ENCODE data around the gene FMN1.
A peak's percentile ranks its signal among the peaks of the same experiment; 100 is the strongest.
"Not testable (repeated sequence)": the region's sequence is repeated elsewhere in the genome, so short reads cannot be mapped to it uniquely, and the experiment has no call there.

FMN1 gene

DNA sequence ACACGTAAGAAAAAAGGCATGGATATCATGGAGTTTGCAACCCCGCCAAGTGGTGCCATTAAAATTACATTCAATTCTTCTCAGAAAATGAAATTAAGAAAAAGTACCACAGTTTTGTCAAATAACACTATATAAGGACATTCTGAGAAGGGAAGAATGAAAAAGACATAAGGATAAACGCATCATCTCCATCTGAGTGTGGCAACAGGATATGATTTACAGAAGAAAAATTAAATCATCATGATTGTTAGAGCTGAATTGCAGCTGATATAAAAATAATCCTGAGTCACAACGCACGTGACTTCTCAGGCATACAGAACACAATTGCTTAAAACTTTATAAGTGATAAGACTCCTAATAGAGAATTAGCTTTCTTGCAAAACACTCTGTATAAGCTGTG lies 342.9 kb downstream of the FMN1 start:
- peak overlapping the region; percentile 12; the same call in 1 of the 2 replicates for H3K4me3 ChIP-seq (ENCODE audit: low read depth, low read length)
- no peaks in the 10 kb centered on the region for H3K27me3 ChIP-seq (ENCODE audit: insufficient read depth, low read length)
- H3K4me1 ChIP-seq (ENCODE audit: control insufficient read depth, insufficient read depth, low read length, unreplicated experiment), result peaks cover 54% of the 10 kb centered on the region
- H2AFZ ChIP-seq (ENCODE audit: low read length, unreplicated experiment), result no peak overlapping the region
- H3K27ac ChIP-seq (ENCODE audit: low read depth, low read length), result peak overlapping the region; percentile 99
- no peaks in the 10 kb centered on the region for H3K79me2 ChIP-seq (ENCODE audit: control insufficient read depth, insufficient read depth, low read length, unreplicated experiment)
- H3K36me3 ChIP-seq (ENCODE audit: insufficient read depth, low read length), result no peaks in the 10 kb centered on the region

DNA sequence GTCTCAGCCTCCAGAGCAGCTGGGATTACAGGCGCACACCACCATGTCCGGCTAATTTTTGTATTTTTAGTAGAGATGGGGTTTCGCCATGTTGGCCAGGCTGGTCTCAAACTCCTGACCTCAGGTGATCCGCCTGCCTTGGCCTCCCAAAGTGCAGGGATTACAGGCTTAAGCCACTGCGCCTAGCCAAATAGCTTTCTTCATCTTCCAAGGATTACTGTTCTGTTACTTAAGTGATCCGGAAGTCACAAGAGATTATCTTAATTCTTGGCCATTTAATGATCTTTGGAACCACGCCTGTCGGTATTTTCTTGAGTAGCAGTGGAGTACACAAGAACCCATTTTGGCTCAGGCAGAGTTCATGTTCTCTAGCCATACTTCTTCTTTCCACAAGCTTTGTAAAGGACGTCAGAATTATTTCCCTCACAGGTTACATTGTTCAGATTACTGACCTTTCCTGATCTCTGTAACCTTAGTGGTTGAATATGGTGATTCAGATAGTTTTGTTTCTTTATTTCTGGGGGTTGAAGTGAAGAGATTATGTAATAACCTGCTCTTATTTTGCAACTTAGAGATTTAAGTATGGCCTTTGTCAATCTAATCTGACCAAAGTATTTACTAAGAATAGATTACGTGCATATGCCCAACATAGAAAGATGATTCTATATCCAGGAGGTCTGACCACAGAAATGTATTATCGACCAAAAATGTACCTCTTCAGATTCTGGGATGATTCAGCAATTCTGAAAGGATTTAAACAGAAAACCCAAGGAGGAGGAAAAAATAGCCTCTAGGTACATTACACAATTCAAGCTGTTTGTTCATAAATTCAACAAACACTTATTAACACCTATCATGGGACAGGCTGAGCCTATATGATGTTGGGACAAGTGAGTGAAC lies 344.5 kb downstream of the FMN1 start:
- Histone ChIP-seq H3K27me3 (ENCODE audit: insufficient read depth, low read length) (no peaks in the 10 kb centered on the region), H3K27ac (ENCODE audit: low read depth, low read length) (peak overlapping the region; percentile 99), H3K4me3 (ENCODE audit: low read depth, low read length) (no peak overlapping the region), H3K79me2 (ENCODE audit: control insufficient read depth, insufficient read depth, low read length, unreplicated experiment) (no peaks in the 10 kb centered on the region), H3K36me3 (ENCODE audit: insufficient read depth, low read length) (no peaks in the 10 kb centered on the region), H2AFZ (ENCODE audit: low read length, unreplicated experiment) (no peak overlapping the region), H3K4me1 (ENCODE audit: control insufficient read depth, insufficient read depth, low read length, unreplicated experiment) (peaks cover 39% of the 10 kb centered on the region)

DNA sequence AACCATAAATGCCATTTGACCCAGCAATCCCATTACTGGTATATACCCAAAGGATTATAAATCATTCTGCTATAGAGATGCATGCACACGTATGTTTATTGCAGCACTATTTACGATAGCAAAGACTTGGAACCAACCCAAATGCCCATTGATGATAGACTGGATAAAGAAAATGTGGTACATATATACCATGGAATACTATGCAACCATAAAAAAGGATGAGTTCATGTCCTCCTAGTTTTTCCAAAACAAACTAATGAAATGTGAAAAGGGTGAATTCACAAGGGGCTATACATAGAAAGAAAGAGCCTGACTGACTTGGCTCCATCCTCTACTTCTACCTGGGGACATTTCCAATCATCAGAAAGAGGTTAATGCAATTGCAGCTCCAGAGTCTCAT lies 347.8 kb downstream of the FMN1 start:
- not testable (repeated sequence) for H3K36me3 ChIP-seq (ENCODE audit: insufficient read depth, low read length); H3K79me2 ChIP-seq (ENCODE audit: control insufficient read depth, insufficient read depth, low read length, unreplicated experiment); H3K4me3 ChIP-seq (ENCODE audit: low read depth, low read length); H3K27ac ChIP-seq (ENCODE audit: low read depth, low read length); H2AFZ ChIP-seq (ENCODE audit: low read length, unreplicated experiment); H3K27me3 ChIP-seq (ENCODE audit: insufficient read depth, low read length)
- H3K4me1 ChIP-seq (ENCODE audit: control insufficient read depth, insufficient read depth, low read length, unreplicated experiment), result peaks cover 39% of the 10 kb centered on the region

- H3K4me1 ChIP-seq (ENCODE audit: control insufficient read depth, insufficient read depth, low read length, unreplicated experiment), result peaks cover 40% of the 10 kb centered on the region
- H3K27ac ChIP-seq (ENCODE audit: low read depth, low read length), result peak overlapping the region; percentile 76
- no peaks in the 10 kb centered on the region for H3K27me3 ChIP-seq (ENCODE audit: insufficient read depth, low read length)
- H3K4me3 ChIP-seq (ENCODE audit: low read depth, low read length), result no peak overlapping the region
- peak overlapping the region; percentile 92 for H2AFZ ChIP-seq (ENCODE audit: low read length, unreplicated experiment)
- no peaks in the 10 kb centered on the region for H3K36me3 ChIP-seq (ENCODE audit: insufficient read depth, low read length)
- H3K79me2 ChIP-seq (ENCODE audit: control insufficient read depth, insufficient read depth, low read length, unreplicated experiment), result peaks cover 7% of the 10 kb centered on the region
These were observed 350.3 kb downstream of the FMN1 start for GRCh38 chr15:32844118-32844711.

- Histone ChIP-seq H3K36me3 (ENCODE audit: insufficient read depth, low read length) (no peaks in the 10 kb centered on the region), H3K27ac (ENCODE audit: low read depth, low read length) (peak overlapping the region; percentile 76), H2AFZ (ENCODE audit: low read length, unreplicated experiment) (no peak overlapping the region), H3K4me3 (ENCODE audit: low read depth, low read length) (no peak overlapping the region), H3K4me1 (ENCODE audit: control insufficient read depth, insufficient read depth, low read length, unreplicated experiment) (peaks cover 49% of the 10 kb centered on the region), H3K79me2 (ENCODE audit: control insufficient read depth, insufficient read depth, low read length, unreplicated experiment) (peaks cover 10% of the 10 kb centered on the region), H3K27me3 (ENCODE audit: insufficient read depth, low read length) (no peaks in the 10 kb centered on the region)
These were observed 351.2 kb downstream of the FMN1 start for GRCh38 chr15:32843219-32843815.

DNA sequence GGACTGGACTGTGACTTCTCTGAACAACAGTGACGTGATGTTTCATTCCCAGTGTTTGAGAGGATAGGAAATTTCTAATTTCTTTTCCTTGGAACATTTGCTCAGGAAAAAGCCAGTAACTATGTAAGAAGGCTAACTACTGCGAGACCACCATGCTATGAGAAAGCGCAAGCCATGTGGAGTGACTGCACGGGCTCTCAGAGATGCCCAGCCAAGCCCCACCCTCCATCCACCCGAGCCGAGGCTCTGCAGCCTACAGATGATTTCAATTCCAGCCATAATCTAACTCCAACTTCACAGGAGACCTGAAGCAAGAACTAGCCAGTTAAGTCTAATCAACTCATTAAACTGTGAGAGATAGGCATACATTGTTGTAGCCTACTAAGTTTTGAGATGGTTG lies 352.4 kb downstream of the FMN1 start:
- Histone ChIP-seq H3K79me2 (ENCODE audit: control insufficient read depth, insufficient read depth, low read length, unreplicated experiment) (peaks cover 10% of the 10 kb centered on the region), H3K4me3 (ENCODE audit: low read depth, low read length) (no peak overlapping the region)

GRCh38 chr15:32840507-32841245 lies 353.8 kb downstream of the FMN1 start:
- H3K27ac ChIP-seq (ENCODE audit: low read depth, low read length), result peak overlapping the region; percentile 77
- H3K4me1 ChIP-seq (ENCODE audit: control insufficient read depth, insufficient read depth, low read length, unreplicated experiment), result peaks cover 56% of the 10 kb centered on the region
- H3K4me3 ChIP-seq (ENCODE audit: low read depth, low read length), result peak overlapping the region; percentile 24; the same call in 1 of the 2 replicates

More for the DNA sequence above, 352.4 kb downstream of the FMN1 start:
- no peaks in the 10 kb centered on the region for H3K36me3 ChIP-seq (ENCODE audit: insufficient read depth, low read length)
- peaks cover 56% of the 10 kb centered on the region for H3K4me1 ChIP-seq (ENCODE audit: control insufficient read depth, insufficient read depth, low read length, unreplicated experiment)
- peak overlapping the region; percentile 77 for H3K27ac ChIP-seq (ENCODE audit: low read depth, low read length)
- H2AFZ ChIP-seq (ENCODE audit: low read length, unreplicated experiment), result no peak overlapping the region
- no peaks in the 10 kb centered on the region for H3K27me3 ChIP-seq (ENCODE audit: insufficient read depth, low read length)

DNA sequence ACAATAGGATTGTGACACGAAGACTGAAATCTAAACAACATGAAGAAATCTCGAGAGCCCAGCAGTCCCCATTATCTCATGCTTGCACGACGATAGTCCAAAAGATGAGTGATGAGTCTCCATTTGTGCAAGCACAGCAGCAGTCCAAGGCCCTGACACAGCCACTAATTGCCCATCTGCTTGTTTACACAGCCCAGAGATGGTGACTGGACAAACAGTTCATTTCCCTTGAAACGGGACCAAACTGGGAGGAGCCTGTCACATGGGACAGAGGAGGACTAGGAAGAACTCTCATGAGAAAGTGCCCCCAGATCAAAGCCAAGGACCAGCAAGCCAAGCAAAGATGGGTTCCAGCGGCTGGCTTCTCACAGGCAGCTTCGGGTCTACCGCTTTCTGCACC lies 355.7 kb downstream of the FMN1 start:
- no peaks in the 10 kb centered on the region for H3K27me3 ChIP-seq (ENCODE audit: insufficient read depth, low read length)
- peak overlapping the region; percentile 32; the same call in 1 of the 2 replicates for H3K4me3 ChIP-seq (ENCODE audit: low read depth, low read length)
- H3K27ac ChIP-seq (ENCODE audit: low read depth, low read length), result peak overlapping the region; percentile 87
- H2AFZ ChIP-seq (ENCODE audit: low read length, unreplicated experiment), result peak overlapping the region; percentile 82
- peaks cover 56% of the 10 kb centered on the region for H3K4me1 ChIP-seq (ENCODE audit: control insufficient read depth, insufficient read depth, low read length, unreplicated experiment)
- H3K36me3 ChIP-seq (ENCODE audit: insufficient read depth, low read length), result no peaks in the 10 kb centered on the region
- peaks cover 10% of the 10 kb centered on the region for H3K79me2 ChIP-seq (ENCODE audit: control insufficient read depth, insufficient read depth, low read length, unreplicated experiment)

More at GRCh38 chr15:32840507-32841245, 353.8 kb downstream of the FMN1 start:
- Histone ChIP-seq H2AFZ (ENCODE audit: low read length, unreplicated experiment) (peak overlapping the region; percentile 49), H3K27me3 (ENCODE audit: insufficient read depth, low read length) (no peaks in the 10 kb centered on the region), H3K36me3 (ENCODE audit: insufficient read depth, low read length) (no peaks in the 10 kb centered on the region), H3K79me2 (ENCODE audit: control insufficient read depth, insufficient read depth, low read length, unreplicated experiment) (peaks cover 10% of the 10 kb centered on the region)

GRCh38 chr15:32838338-32838737 lies 356.2 kb downstream of the FMN1 start:
- Histone ChIP-seq H3K27me3 (ENCODE audit: insufficient read depth, low read length) (no peaks in the 10 kb centered on the region), H3K36me3 (ENCODE audit: insufficient read depth, low read length) (no peaks in the 10 kb centered on the region), H3K4me3 (ENCODE audit: low read depth, low read length) (peak overlapping the region; percentile 9; the same call in 1 of the 2 replicates), H3K27ac (ENCODE audit: low read depth, low read length) (peak overlapping the region; percentile 87), H3K79me2 (ENCODE audit: control insufficient read depth, insufficient read depth, low read length, unreplicated experiment) (peaks cover 10% of the 10 kb centered on the region), H3K4me1 (ENCODE audit: control insufficient read depth, insufficient read depth, low read length, unreplicated experiment) (peaks cover 56% of the 10 kb centered on the region), H2AFZ (ENCODE audit: low read length, unreplicated experiment) (peak overlapping the region; percentile 82)

GRCh38 chr15:32837935-32838334 lies 356.6 kb downstream of the FMN1 start:
- H3K4me3 ChIP-seq (ENCODE audit: low read depth, low read length), result no peak overlapping the region
- H3K27ac ChIP-seq (ENCODE audit: low read depth, low read length), result peak overlapping the region; percentile 87
- peaks cover 10% of the 10 kb centered on the region for H3K79me2 ChIP-seq (ENCODE audit: control insufficient read depth, insufficient read depth, low read length, unreplicated experiment)
- no peaks in the 10 kb centered on the region for H3K36me3 ChIP-seq (ENCODE audit: insufficient read depth, low read length)
- H2AFZ ChIP-seq (ENCODE audit: low read length, unreplicated experiment), result no peak overlapping the region
- H3K27me3 ChIP-seq (ENCODE audit: insufficient read depth, low read length), result no peaks in the 10 kb centered on the region
- H3K4me1 ChIP-seq (ENCODE audit: control insufficient read depth, insufficient read depth, low read length, unreplicated experiment), result peaks cover 56% of the 10 kb centered on the region
